A549 (cell line): ENCODE results near the gene ANKRD7. TPM values are rescaled to one million over a fixed set of nuclear protein-coding genes. Genes with fewer than 3 reads are reported as not detected.

Experiments used
- ATAC-seq, 2 experiments: fragments of 200-7000 bp in 1 of 2; fragments of >200 bp in 1 of 2; cut with Nextera tagmentation in 1 of 2; cut with Tn5 transposase in 1 of 2; 3 replicates each; pipeline versions ENCODE4 v1.8.0 to v1.9.1; 2018 to 2020; ENCODE audit warnings: mild to moderate bottlenecking in 1 of 2, moderate library complexity in 1 of 2
- CTCF ChIA-PET: fragments of 300-600 bp; sonication (Branson Sonifier 250); formaldehyde crosslinking; extraction: SDS; loops from one replicate; lab custom pipeline; 2021; ENCODE audit warnings: antibody characterized with exemption, inconsistent platforms; lab: Yijun Ruan, JAX
- POLR2A ChIA-PET: fragments of 350-600 bp; formaldehyde crosslinking; extraction: SDS; loops from one replicate; lab custom pipeline; 2021; ENCODE audit warnings: antibody characterized with exemption, inconsistent platforms; lab: Yijun Ruan, JAX
- DNase-seq, 2 experiments: peaks; one replicate each; pipeline versions ENCODE4 v3.0.0 to v3.0.0-alpha.2; 2011 to 2016; ENCODE audit warnings: low read depth in 1 of 2, low spot score in 1 of 2
- FAIRE-seq: peaks from 2 replicates; lab custom pipeline; 2011; peaks lifted over from hg19 to GRCh38; lab: Jason Lieb, UNC
- H3K27ac ChIP-seq, 2 experiments: fragments of >200 bp; sonication (Bioruptor Twin); formaldehyde crosslinking; 3 replicates each; pipeline ENCODE4 v1.5.1; 2016 to 2017
- H3K4me1 ChIP-seq: fragments of >200 bp; sonication (Bioruptor Twin); formaldehyde crosslinking; 3 replicates; pipeline ENCODE4 v1.6.1; 2016
- H3K4me2 ChIP-seq: fragments of >200 bp; sonication (Bioruptor Twin); formaldehyde crosslinking; 3 replicates; pipeline ENCODE4 v1.6.1; 2016
- H3K4me3 ChIP-seq: fragments of >200 bp; sonication (Bioruptor Twin); formaldehyde crosslinking; 3 replicates; pipeline ENCODE4 v1.5.1; 2016
- H3K9me3 ChIP-seq: fragments of >200 bp; sonication (Bioruptor Twin); formaldehyde crosslinking; 3 replicates; pipeline ENCODE4 v1.6.1; 2016
- CHD2 ChIP-seq: fragments of 150-350 bp; IDR thresholded peaks from 2 replicates; pipeline ENCODE4 v1.6.1; 2014; ENCODE audit warnings: low read length; ENCODE audit not compliant: partially characterized antibody
- EHF ChIP-seq: fragments of 250-450 bp; sonication (Bioruptor Pico); IDR thresholded peaks from 2 replicates; pipeline ENCODE4 v1.5.0; 2020; ENCODE audit warnings: mild to moderate bottlenecking
- FOSL2 ChIP-seq, 2 experiments: fragments of 450-650 bp in 1 of 2; fragments of >200 bp in 1 of 2; sonication (Bioruptor Twin) in 1 of 2; formaldehyde crosslinking; IDR thresholded peaks; 2 replicates each; pipeline versions ENCODE4 v1.5.0 to v1.6.1; 2016 to 2020; ENCODE audit warnings: mild to moderate bottlenecking in 1 of 2, moderate library complexity in 1 of 2
- GATA3 ChIP-seq: IDR thresholded peaks from 2 replicates; pipeline ENCODE4 v1.6.1; 2012; ENCODE audit warnings: borderline replicate concordance
- HEYL ChIP-seq: fragments of 250-450 bp; sonication (Bioruptor Pico); IDR thresholded peaks from 2 replicates; pipeline ENCODE4 v1.8.0; 2021; ENCODE audit warnings: mild to moderate bottlenecking, moderate library complexity
- HOXB5 ChIP-seq: fragments of 250-450 bp; sonication (Bioruptor Pico); IDR thresholded peaks from 2 replicates; pipeline ENCODE4 v1.5.0; 2020; ENCODE audit warnings: mild to moderate bottlenecking, moderate library complexity
- JUNB ChIP-seq: fragments of >200 bp; sonication (Bioruptor Twin); formaldehyde crosslinking; IDR thresholded peaks from 2 replicates; pipeline ENCODE4 v1.6.1; 2016
- NFE2L2 ChIP-seq: fragments of 150-350 bp; conservative IDR thresholded peaks from 2 replicates; pipeline ENCODE4 v1.6.1; 2014; ENCODE audit warnings: low read length
- NR3C1 ChIP-seq: fragments of >200 bp; sonication (Bioruptor Twin); formaldehyde crosslinking; IDR thresholded peaks from 3 replicates; pipeline ENCODE4 v1.6.1; 2017
- SMC3 ChIP-seq: fragments of >200 bp; sonication (Bioruptor Twin); formaldehyde crosslinking; IDR thresholded peaks from 3 replicates; pipeline ENCODE4 v1.6.1; 2018; ENCODE audit warnings: inconsistent platforms
- SREBF2 ChIP-seq: fragments of 450-650 bp; IDR thresholded peaks from 2 replicates; pipeline ENCODE4 v1.6.1; 2014; ENCODE audit warnings: mild to moderate bottlenecking, moderate library complexity
- TFCP2L1 ChIP-seq: fragments of 250-450 bp; sonication (Bioruptor Pico); IDR thresholded peaks from 2 replicates; pipeline ENCODE4 v1.5.0; 2021; ENCODE audit warnings: mild to moderate bottlenecking
- ZFP36 ChIP-seq: fragments of 450-650 bp; IDR thresholded peaks from 2 replicates; pipeline ENCODE4 v1.6.1; 2014; ENCODE audit warnings: borderline replicate concordance; ENCODE audit not compliant: partially characterized antibody
- ZNF302 ChIP-seq: fragments of 250-450 bp; sonication (Bioruptor Pico); IDR thresholded peaks from 2 replicates; pipeline ENCODE4 v1.9.0; 2021; ENCODE audit warnings: inconsistent platforms, mild to moderate bottlenecking, moderate library complexity
- WGBS: methylation state at CpG from one replicate; pipeline ENCODE4 v1.1.6; 2017; ENCODE audit errors: missing lambda C conversion rate; 5-methylcytosine and 5-hydroxymethylcytosine counted together
- polyA plus RNA-seq, 4 experiments: library from polyadenylated mRNA; depleted of rRNA in 3 of 4; stranded (reverse); fragments of >200 nt; fragmentation: RNase III in 1 of 4; extraction: RNeasy Plus Mini Kit Qiagen cat#74134 plus additional on column Dnase treatment in 1 of 4; gene quantifications; 2 replicates in 3 of 4; 3 replicates in 1 of 4; pipeline ENCODE4 v1.2.3, GENCODE V29; 2011 to 2017
- TF ChIP-seq, protein P1 (sequence below): fragments of 150-350 bp; IDR thresholded peaks from 2 replicates; pipeline ENCODE4 v1.6.1; 2014; ENCODE audit warnings: low read depth, mild to moderate bottlenecking, low read length
- TF ChIP-seq, protein P2 (sequence below): fragments of 200-600 bp; sonication (generic); IDR thresholded peaks from 2 replicates; pipeline ENCODE4 v1.6.1; 2016; ENCODE audit warnings: antibody characterized with exemption, mild to moderate bottlenecking, moderate library complexity
- TF ChIP-seq, protein P3 (sequence below): fragments of >200 bp; sonication (Bioruptor Twin); formaldehyde crosslinking; IDR thresholded peaks from 3 replicates; pipeline ENCODE4 v1.5.1; 2016
- TF ChIP-seq, protein P4 (sequence below): IDR thresholded peaks from 2 replicates; pipeline ENCODE4 v1.6.1; 2012
- TF ChIP-seq, protein P5 (sequence below): fragments of 450-650 bp; IDR thresholded peaks from 2 replicates; pipeline ENCODE4 v1.6.1; 2014; ENCODE audit warnings: antibody characterized with exemption
- TF ChIP-seq, protein P6 (sequence below): IDR thresholded peaks from 2 replicates; pipeline ENCODE4 v1.6.1; 2012; ENCODE audit warnings: low read depth, borderline replicate concordance

Gene ANKRD7
- polyA plus RNA-seq, 2 of the 4 experiments (the other 2 are of a cell fraction) = 0.59 to 0.70 TPM

DNA sequence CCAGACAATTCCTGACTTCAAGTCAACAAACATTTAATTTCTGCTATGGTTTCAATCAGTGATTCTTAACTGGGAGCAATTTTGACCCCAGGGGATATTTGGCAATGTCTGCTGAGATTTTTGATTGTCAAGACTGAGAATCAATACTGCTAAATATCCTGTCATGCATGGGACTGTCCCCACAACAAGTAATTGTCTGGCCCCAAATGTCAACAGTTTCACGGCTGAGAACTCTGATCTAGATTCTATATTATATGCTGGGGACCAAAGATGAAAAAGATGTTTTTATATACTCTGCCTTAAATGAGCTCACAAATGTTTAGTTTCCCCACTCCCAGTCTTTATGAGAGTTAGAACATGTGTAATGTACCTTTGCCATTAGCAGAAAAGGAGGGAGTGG lies 19.2 kb downstream of the ANKRD7 start:
- Histone ChIP-seq H3K4me1 (no peaks in the 10 kb centered on the region), H3K27ac (no peak overlapping the region), H3K4me3 (no peak overlapping the region)
- CTCF ChIA-PET = interaction anchor here (1.4 kb wide), 1 partner anchor 9 kb away, joined by 3 read pairs; no protein-coding TSS in a partner anchor
- no peak for DNase-seq
- TF ChIP-seq, protein P1, sequence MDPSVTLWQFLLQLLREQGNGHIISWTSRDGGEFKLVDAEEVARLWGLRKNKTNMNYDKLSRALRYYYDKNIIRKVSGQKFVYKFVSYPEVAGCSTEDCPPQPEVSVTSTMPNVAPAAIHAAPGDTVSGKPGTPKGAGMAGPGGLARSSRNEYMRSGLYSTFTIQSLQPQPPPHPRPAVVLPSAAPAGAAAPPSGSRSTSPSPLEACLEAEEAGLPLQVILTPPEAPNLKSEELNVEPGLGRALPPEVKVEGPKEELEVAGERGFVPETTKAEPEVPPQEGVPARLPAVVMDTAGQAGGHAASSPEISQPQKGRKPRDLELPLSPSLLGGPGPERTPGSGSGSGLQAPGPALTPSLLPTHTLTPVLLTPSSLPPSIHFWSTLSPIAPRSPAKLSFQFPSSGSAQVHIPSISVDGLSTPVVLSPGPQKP = no peak
- TF ChIP-seq, protein P2, sequence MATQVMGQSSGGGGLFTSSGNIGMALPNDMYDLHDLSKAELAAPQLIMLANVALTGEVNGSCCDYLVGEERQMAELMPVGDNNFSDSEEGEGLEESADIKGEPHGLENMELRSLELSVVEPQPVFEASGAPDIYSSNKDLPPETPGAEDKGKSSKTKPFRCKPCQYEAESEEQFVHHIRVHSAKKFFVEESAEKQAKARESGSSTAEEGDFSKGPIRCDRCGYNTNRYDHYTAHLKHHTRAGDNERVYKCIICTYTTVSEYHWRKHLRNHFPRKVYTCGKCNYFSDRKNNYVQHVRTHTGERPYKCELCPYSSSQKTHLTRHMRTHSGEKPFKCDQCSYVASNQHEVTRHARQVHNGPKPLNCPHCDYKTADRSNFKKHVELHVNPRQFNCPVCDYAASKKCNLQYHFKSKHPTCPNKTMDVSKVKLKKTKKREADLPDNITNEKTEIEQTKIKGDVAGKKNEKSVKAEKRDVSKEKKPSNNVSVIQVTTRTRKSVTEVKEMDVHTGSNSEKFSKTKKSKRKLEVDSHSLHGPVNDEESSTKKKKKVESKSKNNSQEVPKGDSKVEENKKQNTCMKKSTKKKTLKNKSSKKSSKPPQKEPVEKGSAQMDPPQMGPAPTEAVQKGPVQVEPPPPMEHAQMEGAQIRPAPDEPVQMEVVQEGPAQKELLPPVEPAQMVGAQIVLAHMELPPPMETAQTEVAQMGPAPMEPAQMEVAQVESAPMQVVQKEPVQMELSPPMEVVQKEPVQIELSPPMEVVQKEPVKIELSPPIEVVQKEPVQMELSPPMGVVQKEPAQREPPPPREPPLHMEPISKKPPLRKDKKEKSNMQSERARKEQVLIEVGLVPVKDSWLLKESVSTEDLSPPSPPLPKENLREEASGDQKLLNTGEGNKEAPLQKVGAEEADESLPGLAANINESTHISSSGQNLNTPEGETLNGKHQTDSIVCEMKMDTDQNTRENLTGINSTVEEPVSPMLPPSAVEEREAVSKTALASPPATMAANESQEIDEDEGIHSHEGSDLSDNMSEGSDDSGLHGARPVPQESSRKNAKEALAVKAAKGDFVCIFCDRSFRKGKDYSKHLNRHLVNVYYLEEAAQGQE = no peak
- TF ChIP-seq, protein P3, sequence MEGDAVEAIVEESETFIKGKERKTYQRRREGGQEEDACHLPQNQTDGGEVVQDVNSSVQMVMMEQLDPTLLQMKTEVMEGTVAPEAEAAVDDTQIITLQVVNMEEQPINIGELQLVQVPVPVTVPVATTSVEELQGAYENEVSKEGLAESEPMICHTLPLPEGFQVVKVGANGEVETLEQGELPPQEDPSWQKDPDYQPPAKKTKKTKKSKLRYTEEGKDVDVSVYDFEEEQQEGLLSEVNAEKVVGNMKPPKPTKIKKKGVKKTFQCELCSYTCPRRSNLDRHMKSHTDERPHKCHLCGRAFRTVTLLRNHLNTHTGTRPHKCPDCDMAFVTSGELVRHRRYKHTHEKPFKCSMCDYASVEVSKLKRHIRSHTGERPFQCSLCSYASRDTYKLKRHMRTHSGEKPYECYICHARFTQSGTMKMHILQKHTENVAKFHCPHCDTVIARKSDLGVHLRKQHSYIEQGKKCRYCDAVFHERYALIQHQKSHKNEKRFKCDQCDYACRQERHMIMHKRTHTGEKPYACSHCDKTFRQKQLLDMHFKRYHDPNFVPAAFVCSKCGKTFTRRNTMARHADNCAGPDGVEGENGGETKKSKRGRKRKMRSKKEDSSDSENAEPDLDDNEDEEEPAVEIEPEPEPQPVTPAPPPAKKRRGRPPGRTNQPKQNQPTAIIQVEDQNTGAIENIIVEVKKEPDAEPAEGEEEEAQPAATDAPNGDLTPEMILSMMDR = no peak
- TF ChIP-seq HEYL (CRISPR knock-in tag) (no peak), SMC3 (no peak), SREBF2 (no peak), FOSL2 (IDR thresholded peaks at IDR 0.05) (no peak), FOSL2 (CRISPR knock-in tag; IDR thresholded peaks at IDR 0.05) (no peak), TFCP2L1 (CRISPR knock-in tag) (no peak), CHD2 (no peak), NR3C1 (no peak), ZFP36 (no peak), EHF (CRISPR knock-in tag) (no peak), JUNB (no peak), HOXB5 (no peak), NFE2L2 (no peak), GATA3 (no peak), ZNF302 (no peak)
- TF ChIP-seq, protein P4, sequence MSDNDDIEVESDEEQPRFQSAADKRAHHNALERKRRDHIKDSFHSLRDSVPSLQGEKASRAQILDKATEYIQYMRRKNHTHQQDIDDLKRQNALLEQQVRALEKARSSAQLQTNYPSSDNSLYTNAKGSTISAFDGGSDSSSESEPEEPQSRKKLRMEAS = no peak
- TF ChIP-seq, protein P5, sequence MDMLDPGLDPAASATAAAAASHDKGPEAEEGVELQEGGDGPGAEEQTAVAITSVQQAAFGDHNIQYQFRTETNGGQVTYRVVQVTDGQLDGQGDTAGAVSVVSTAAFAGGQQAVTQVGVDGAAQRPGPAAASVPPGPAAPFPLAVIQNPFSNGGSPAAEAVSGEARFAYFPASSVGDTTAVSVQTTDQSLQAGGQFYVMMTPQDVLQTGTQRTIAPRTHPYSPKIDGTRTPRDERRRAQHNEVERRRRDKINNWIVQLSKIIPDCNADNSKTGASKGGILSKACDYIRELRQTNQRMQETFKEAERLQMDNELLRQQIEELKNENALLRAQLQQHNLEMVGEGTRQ = no peak
- TF ChIP-seq, protein P6, sequence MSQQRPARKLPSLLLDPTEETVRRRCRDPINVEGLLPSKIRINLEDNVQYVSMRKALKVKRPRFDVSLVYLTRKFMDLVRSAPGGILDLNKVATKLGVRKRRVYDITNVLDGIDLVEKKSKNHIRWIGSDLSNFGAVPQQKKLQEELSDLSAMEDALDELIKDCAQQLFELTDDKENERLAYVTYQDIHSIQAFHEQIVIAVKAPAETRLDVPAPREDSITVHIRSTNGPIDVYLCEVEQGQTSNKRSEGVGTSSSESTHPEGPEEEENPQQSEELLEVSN = no peak
- TF ChIP-seq, all 56 proteins: peak for 0
- no peak for FAIRE-seq
- H3K9me3 ChIP-seq = no peaks in the 10 kb centered on the region
- POLR2A ChIA-PET = no interaction called here
- no peak overlapping the region for H3K4me2 ChIP-seq
- WGBS = 45% methylated on average over 1 of the region's 1 CpG
- no peak for ATAC-seq
